GM18868 (cell line): ENCODE results near the gene THAP2.
A peak's percentile ranks its signal among the peaks of the same experiment; 100 is the strongest.
"Not testable (repeated sequence)": the region's sequence is repeated elsewhere in the genome, so short reads cannot be mapped to it uniquely, and the experiment has no call there.

Source experiments
- ATAC-seq: cut with Tn5 transposase; IDR thresholded peaks from one replicate; pipeline ENCODE4 v1.9.1; 2021; ENCODE audit warnings: mild to moderate bottlenecking, moderate library complexity; ENCODE audit not compliant: unreplicated experiment

The THAP2 gene

DNA sequence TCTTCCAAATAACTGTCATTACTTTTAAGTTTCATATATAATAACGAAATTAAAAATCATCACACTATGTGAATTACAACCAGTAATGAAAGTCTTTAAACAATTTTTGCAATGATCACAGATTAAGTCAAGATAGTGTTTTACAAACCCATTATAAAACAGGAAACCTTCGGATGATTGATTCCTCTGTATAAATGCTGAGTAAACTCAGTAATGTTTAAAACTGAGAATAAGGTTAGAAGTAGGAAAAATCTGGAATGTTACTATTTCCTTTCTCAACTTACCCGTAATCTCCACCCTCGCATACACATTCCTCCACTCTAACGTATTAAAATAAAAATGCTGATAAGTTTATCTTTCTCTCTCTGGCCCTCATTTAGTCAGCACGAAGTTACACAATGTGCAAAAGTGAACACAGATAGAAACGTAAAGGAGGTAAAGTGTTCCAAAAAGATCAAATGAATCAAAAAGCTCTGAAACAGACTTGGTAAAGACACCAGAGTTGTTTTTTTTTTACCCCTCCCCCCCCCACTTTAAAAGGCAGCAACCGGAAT is 2.0 kb upstream of the THAP2 start:
- no peak for ATAC-seq

DNA sequence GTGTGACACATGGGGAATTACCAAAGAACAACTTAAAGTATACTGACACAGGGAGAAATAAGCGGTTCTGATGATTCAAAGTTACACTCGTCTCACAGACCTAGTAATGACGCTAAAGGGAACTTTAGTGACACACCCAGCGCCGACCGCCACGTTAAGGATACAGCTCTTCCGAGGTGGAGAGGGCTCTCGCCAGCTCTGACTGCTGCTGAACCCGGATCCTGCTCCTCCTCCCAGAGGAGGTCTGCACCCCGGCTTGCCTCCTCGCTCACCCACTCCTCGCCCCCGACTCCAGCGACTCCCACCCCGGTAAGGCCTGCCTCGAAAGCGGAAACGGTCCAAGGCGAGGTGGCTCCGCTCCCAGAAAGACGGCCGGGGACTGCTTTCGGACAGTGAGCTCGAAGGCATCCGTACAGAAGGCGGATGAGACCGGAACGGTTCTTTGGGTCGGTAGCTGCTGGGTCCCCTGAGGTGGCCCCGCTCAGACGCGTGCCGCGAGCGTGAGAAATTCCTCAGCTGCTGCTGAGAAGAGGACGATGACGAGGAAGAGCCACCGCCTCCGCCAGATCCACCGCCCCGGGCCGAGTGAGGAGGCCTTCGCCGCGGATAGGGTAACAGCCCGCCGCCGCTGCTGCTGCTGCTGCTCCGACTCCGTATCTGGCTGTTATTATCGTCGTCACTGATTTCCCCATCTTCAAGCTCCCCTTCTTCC is 1.1 kb upstream of the THAP2 start:
- ATAC-seq, result peak; percentile 24

- peak; percentile 17 for ATAC-seq
Observed at GRCh38 chr12:71664411-71665089, 449 bp downstream of the THAP2 start.

- no peak for ATAC-seq
Observed at GRCh38 chr12:71665090-71665463, 976 bp downstream of the THAP2 start.

DNA sequence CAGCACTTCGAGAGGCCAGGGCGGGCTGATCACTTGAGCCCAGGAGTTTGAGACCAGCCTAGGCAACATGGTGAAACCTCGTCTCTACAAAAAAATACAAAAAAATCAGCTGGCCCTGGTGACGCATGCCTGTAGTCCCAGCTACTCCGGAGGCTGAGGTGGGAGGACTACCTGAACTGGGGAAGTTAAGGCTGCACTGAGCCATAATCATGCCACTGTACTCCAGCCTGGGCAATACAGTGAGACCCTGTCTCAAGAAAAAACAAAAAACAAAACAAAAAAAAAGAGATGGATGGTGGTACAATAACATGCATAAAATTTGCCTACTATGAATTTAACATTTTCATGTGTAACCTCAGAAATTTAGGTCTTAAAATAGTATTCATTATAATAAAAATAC is 2.2 kb downstream of the THAP2 start:
- ATAC-seq, result no peak

DNA sequence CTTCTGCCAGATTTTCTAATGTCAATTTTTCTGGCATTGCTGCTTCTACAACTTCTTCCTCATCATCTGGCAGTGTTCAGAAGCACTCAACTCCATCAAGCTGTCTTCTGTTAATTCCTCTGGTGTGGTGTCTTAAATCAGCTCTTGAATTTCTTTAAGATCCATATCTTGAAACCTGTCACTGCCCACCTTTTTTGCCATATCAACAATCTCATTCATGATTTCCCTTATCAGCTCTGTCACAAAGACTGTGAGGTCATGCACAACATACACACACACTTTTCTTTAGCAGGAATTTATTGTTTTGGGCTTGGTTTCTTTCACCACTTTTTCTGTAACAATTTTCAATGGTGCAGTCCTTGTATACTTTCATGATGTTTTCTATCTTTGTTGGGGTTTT is 7.2 kb downstream of the THAP2 start:
- ATAC-seq, result no peak

DNA sequence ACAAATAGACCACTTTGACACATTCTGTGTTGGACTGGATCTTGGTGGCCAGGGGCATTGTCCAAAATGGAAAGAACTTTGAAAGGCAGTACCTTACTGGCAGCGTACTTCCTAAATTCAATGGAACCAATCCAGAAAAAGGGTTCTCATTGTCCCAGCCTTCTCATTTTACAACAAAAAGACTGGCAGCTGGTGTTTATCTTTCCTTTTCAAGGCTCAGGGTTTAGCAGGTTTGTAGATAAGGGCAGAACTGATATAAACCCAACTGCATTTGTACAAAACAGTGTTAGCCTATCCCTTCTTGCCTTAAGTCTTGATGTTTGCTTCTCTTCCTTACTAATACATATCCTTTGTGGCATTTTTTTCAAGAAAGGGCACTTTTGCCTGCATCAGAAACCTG is 7.7 kb downstream of the THAP2 start:
- ATAC-seq, result no peak

DNA sequence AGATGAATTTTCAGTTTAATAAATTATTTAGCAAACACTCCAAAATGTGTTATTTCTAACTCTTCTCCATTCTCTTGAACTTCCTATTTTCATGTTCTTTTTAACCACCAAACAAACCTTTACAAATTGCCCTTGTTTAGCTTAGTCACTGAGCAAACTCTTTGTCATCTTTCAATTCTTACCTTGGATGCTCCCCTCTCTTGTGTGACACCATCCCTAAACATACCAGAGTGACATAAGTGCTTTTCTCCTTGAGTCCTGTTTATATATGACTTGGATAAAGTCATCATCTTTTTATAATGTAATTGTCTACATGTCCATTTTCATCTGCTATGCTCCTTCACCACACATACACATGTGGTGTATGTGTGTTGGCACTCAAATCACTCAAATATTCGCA is 18.4 kb downstream of the THAP2 start:
- ATAC-seq, result no peak

- ATAC-seq, result no peak
Observed at GRCh38 chr12:71683633-71684032, 19.5 kb downstream of the THAP2 start.

DNA sequence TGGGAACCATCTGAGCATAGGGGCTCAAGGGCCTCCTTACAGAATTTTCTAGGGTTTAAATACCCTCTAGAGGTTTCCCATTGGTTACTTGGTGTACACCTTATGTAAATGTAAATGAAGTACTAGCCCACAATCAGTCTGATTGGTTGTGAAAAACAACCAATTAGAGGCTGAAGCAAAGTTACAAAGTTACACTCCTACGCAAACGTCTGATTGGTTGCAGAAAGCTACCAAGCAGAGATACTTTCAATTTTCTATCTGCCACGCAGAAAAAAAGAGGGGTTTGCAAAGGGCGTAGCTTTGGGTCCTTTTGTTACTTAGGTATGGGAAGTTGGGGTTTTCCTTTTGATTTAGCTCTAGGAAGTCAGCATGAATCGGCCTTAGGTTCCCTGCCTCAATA is 20.0 kb downstream of the THAP2 start:
- ATAC-seq, result no peak

DNA sequence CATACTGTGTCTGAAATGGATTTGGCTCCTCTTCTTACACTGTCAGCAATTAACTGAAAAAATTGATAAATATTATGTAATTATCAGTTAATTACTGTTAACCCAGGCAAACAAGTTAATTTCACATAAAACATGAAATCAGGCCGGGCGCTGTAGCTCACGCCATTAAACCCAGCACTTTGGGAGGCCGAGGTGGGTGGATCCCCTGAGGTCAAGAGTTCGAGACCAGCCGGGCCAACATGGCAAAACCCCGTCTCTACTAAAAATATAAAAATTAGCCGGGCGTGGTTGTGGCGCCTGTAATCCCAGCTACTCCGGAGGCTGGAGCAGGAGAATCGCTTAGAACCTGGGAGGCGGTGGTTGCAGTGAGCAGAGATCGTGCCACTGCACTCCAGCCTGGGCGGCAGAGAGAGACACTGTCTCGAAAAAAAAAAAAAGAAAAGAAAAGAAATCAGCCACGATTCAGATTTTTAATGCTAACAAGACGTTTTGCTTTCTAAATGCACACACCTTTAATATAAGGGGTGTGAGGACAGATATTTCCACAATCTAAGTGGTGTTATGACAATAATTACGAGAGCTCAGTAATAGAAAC is 21.3 kb downstream of the THAP2 start:
- ATAC-seq, result no peak

DNA sequence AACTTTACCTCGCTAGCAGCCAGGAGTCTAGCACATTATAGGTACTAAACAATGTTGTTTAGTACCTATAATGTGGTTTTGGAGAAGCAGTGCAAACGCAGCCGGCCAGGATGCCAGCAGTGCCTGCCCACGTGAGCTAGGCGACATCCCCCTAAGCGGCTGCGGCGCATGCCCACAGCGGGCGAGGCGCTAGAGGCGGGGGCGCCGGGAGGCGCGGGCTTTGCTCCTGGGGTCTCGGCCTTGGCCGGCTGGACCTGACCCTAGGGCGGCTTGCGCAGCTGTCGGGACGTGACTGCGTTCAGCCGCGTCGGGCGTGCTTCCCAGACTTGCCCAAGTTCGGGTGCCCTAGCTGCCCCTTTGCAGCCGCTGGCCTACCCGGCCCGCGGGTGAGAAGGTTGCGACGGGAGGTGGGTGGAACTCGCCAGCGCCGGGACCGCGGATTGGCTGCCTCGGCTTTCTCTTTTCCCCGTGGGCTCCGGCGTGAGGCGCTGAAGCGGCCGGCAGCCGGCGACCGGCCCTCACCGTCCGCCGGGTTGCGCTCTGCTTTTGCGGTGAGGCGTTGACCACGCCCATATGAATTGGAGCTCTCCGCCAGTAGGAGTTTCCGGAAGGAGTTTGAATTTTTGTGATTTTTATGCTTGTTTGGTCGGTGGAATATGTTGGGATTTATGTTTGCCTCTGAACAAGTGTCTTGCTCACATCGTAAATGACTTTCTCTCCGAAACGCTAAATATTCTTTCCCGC is 22.0 kb downstream of the THAP2 start, which contains the start of gene TMEM19:
Gene TMEM19 (plus strand): TSS at position 169 of the 744 bp plus-strand sequence. CDS start 599 bp downstream, outside the sequence.
- ATAC-seq, result peak; percentile 84

DNA sequence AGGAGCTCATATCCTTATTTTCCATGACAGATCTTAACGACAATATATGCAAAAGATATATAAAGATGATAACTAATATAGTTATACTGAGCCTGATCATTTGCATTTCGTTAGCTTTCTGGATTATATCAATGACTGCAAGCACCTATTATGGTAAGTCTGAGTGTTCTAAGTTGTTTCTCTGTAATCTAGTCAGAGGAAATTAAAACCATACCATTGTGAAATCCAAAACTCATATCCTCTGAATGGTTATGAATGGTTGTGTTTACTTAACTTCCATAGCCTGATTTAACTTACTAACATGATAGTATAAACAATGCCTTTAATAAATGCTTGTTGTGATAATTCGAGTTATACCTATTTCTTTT is 22.5 kb downstream of the THAP2 start:
- ATAC-seq, result no peak

- ATAC-seq, result not testable (repeated sequence)
Observed at GRCh38 chr12:71687172-71687571, 23.1 kb downstream of the THAP2 start.

GRCh38 chr12:71688961-71689570 is 25.0 kb downstream of the THAP2 start:
- no peak for ATAC-seq

DNA sequence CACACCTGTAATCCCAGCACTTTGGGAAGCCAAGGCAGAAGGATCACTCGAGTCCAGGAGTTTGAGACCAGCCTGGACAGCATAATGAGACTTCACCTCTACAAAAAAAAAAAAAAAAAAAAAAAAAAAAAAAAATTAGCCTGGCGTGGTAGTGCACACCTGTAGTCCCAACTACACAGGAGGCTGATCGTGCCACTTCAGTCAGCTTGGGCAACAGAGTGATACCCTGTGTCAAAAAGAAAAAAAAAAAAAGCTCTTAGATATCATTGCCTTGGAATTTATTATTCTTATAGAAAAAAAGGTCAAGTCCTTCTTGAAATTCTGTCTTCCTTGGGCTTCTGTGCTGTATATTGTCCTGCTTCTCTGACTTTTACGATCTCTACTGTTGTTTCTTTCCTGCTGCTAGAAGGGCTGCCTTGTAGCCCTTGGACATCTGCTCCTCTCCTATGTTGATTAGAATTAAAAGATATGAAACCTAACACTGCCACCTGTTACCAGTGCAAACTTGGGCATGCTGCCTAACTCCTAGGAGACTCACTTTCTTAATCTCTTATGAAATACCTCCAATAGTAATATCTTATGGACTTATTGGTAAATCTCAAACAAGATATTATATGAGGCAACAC is 27.5 kb downstream of the THAP2 start:
- no peak for ATAC-seq

DNA sequence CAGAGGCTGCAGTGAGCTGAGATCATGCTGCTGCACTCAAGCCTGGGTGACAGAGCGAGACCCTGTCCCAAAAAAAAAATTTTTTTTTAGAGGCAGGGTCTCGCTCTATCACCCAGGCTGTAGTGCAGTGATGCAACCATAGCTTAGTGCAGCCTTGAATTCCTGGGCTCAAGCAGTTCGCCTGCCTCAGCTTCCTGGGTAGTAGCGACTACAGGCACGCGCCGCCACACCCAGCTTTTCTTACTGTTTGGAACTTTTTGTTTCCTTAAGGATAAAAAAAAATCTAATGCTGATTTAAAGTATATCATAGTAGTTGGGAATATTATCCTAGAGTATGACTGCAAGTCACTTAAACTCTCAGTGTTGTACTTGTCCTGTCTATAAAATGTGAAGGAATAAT is 29.0 kb downstream of the THAP2 start:
- no peak for ATAC-seq

- peak; percentile 20 for ATAC-seq
Observed at GRCh38 chr12:71693651-71694050, 29.6 kb downstream of the THAP2 start.

- peak; percentile 81 for ATAC-seq
Observed at GRCh38 chr12:71694099-71694820, 30.2 kb downstream of the THAP2 start.

DNA sequence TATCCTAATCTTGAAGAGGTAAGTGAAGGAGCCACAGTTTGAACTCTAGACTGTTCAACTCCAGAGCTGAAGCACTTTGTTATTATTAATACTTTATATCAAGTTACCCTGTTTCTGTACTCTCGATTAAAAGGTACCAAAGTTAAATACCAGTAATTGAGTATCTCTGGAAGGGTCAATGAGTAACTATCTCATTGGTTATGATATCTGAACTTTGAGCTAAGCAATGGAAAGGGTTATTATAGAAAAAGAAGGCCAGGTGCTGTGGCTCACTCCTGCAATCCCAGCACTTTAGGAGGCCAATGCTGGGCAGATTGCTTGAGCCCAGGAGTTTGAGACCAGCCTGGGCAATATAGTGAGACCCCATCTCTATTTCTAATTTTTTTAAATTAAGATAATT is 31.7 kb downstream of the THAP2 start:
- no peak for ATAC-seq
